ENCODE measurements around the gene SF1.
A peak's percentile ranks its signal among the peaks of the same experiment; 100 is the strongest.

Gene SF1

DNA sequence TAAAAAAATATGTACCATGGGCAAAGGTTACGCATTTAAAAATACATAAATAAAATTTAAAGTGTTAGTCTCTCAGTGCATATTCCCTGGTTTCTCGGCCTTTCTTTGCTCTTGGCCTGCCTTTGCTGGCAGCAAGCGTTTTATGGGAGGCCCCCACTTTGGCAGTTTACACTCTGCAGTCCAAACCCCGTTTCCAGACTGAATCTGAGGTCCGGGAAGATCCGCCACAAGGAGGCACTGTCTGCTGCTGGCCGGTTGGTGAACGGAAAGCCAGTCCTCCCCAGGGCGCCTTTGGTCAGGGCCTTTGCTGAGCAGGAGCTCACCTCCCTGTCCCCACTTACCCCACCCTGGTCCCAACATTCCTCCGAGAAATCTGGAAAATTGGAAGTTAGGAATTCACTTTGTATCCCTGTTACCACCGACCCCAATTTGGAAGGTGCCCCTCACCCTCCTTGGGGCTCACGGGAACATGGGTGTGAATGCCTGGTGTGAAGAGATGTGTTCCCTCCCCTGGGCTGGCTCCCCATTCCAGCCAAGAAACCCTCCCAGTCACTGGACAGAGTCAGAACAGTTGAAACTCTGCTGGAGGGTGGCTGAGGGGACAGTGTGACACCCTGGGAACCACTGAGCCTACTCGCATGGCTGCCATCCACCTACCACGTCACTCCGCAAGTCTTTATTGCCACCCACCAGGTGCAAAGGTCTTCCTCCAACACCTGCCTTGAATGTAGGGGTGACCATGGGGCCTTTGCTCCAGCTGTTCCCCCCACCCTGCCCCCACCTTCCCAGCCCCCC, 9.4 kb upstream of the SF1 start:
- Histone ChIP-seq H3K36me3 (ENCODE audit: control insufficient read depth, insufficient read depth, low read length) (no peaks in the 10 kb centered on the region), H3K27me3 (ENCODE audit: control insufficient read depth, insufficient read depth, low read length) (no peaks in the 10 kb centered on the region), H3K9me3 (ENCODE audit: control insufficient read depth, low read length) (no peaks in the 10 kb centered on the region), H3K9ac (ENCODE audit: low read length) (no peak overlapping the region), H3K4me1 (ENCODE audit: control insufficient read depth, insufficient read depth, low read length) (no peaks in the 10 kb centered on the region), H3K4me3 (ENCODE audit: low read length) (no peak overlapping the region)

- no peak overlapping the region for H3K4me3 ChIP-seq (ENCODE audit: low read length)
- H3K9ac ChIP-seq (ENCODE audit: low read length) = no peak overlapping the region
- no peaks in the 10 kb centered on the region for H3K27me3 ChIP-seq (ENCODE audit: control insufficient read depth, insufficient read depth, low read length)
- no peaks in the 10 kb centered on the region for H3K36me3 ChIP-seq (ENCODE audit: control insufficient read depth, insufficient read depth, low read length)
- H3K9me3 ChIP-seq (ENCODE audit: control insufficient read depth, low read length) = no peaks in the 10 kb centered on the region
- H3K4me1 ChIP-seq (ENCODE audit: control insufficient read depth, insufficient read depth, low read length) = no peaks in the 10 kb centered on the region
These were observed 8.0 kb upstream of the SF1 start for GRCh38 chr11:64786308-64786707.

GRCh38 chr11:64784813-64785581, 6.7 kb upstream of the SF1 start:
- Histone ChIP-seq H3K4me3 (ENCODE audit: low read length) (no peak overlapping the region), H3K27me3 (ENCODE audit: control insufficient read depth, insufficient read depth, low read length) (no peaks in the 10 kb centered on the region), H3K9ac (ENCODE audit: low read length) (no peak overlapping the region), H3K4me1 (ENCODE audit: control insufficient read depth, insufficient read depth, low read length) (no peaks in the 10 kb centered on the region), H3K9me3 (ENCODE audit: control insufficient read depth, low read length) (no peaks in the 10 kb centered on the region), H3K36me3 (ENCODE audit: control insufficient read depth, insufficient read depth, low read length) (no peaks in the 10 kb centered on the region)

DNA sequence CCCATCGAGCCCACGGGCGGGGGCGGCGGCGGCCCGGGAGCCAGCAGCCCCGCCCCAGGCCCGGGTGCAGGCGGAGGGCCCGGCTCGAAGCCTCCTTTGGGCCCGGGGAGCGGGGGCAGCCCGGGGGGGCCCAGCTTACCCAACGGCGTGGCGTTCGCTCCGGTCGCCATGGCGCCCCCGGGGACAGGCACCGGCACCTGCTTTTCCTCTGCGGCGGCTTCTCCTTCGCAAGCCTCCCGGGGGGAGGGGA, 194 bp downstream of the SF1 start:
- Histone ChIP-seq H3K36me3 (ENCODE audit: control insufficient read depth, insufficient read depth, low read length) (peaks cover 9% of the 10 kb centered on the region), H3K9me3 (ENCODE audit: control insufficient read depth, low read length) (no peaks in the 10 kb centered on the region), H3K9ac (ENCODE audit: low read length) (peak overlapping the region; percentile 87), H3K27me3 (ENCODE audit: control insufficient read depth, insufficient read depth, low read length) (no peaks in the 10 kb centered on the region), H3K4me1 (ENCODE audit: control insufficient read depth, insufficient read depth, low read length) (peaks cover 10% of the 10 kb centered on the region), H3K4me3 (ENCODE audit: low read length) (peak overlapping the region; percentile 31)

GRCh38 chr11:64777449-64778222, 706 bp downstream of the SF1 start:
- Histone ChIP-seq H3K4me1 (ENCODE audit: control insufficient read depth, insufficient read depth, low read length) (peaks cover 10% of the 10 kb centered on the region), H3K4me3 (ENCODE audit: low read length) (peak overlapping the region; percentile 69), H3K36me3 (ENCODE audit: control insufficient read depth, insufficient read depth, low read length) (peaks cover 9% of the 10 kb centered on the region), H3K9ac (ENCODE audit: low read length) (peak overlapping the region; percentile 87), H3K27me3 (ENCODE audit: control insufficient read depth, insufficient read depth, low read length) (no peaks in the 10 kb centered on the region), H3K9me3 (ENCODE audit: control insufficient read depth, low read length) (no peaks in the 10 kb centered on the region)

DNA sequence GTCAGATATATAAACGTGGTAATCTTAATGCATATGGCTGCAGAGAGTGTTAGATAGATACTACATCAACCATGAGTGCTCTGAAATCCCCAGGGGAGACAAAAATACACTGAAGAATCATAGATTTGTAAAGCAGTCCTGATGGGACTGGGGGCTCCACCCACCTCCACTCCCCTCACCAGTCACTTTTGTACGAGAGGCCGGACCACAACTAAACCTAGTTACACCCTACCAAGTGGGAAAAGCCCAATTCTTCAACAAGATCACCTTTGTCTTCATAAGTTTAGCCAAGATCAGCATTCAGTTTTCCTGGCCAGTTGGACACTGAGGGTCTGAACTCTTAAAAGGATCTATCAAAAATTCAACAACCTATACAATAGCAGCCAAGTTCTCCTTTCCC, 1.5 kb downstream of the SF1 start:
- peak overlapping the region; percentile 69 for H3K4me3 ChIP-seq (ENCODE audit: low read length)
- H3K36me3 ChIP-seq (ENCODE audit: control insufficient read depth, insufficient read depth, low read length) = peaks cover 9% of the 10 kb centered on the region
- peaks cover 10% of the 10 kb centered on the region for H3K4me1 ChIP-seq (ENCODE audit: control insufficient read depth, insufficient read depth, low read length)
- peak overlapping the region; percentile 72 for H3K9ac ChIP-seq (ENCODE audit: low read length)
- H3K27me3 ChIP-seq (ENCODE audit: control insufficient read depth, insufficient read depth, low read length) = no peaks in the 10 kb centered on the region
- no peaks in the 10 kb centered on the region for H3K9me3 ChIP-seq (ENCODE audit: control insufficient read depth, low read length)

GRCh38 chr11:64776425-64776824, 1.9 kb downstream of the SF1 start:
- H3K4me3 ChIP-seq (ENCODE audit: low read length) = peak overlapping the region; percentile 69
- H3K4me1 ChIP-seq (ENCODE audit: control insufficient read depth, insufficient read depth, low read length) = peaks cover 10% of the 10 kb centered on the region
- peaks cover 9% of the 10 kb centered on the region for H3K36me3 ChIP-seq (ENCODE audit: control insufficient read depth, insufficient read depth, low read length)
- H3K9ac ChIP-seq (ENCODE audit: low read length) = peak overlapping the region; percentile 72
- H3K9me3 ChIP-seq (ENCODE audit: control insufficient read depth, low read length) = no peaks in the 10 kb centered on the region
- H3K27me3 ChIP-seq (ENCODE audit: control insufficient read depth, insufficient read depth, low read length) = no peaks in the 10 kb centered on the region

- Histone ChIP-seq H3K36me3 (ENCODE audit: control insufficient read depth, insufficient read depth, low read length) (peaks cover 27% of the 10 kb centered on the region), H3K27me3 (ENCODE audit: control insufficient read depth, insufficient read depth, low read length) (no peaks in the 10 kb centered on the region), H3K4me3 (ENCODE audit: low read length) (no peak overlapping the region), H3K9me3 (ENCODE audit: control insufficient read depth, low read length) (no peaks in the 10 kb centered on the region), H3K9ac (ENCODE audit: low read length) (no peak overlapping the region), H3K4me1 (ENCODE audit: control insufficient read depth, insufficient read depth, low read length) (peaks cover 10% of the 10 kb centered on the region)
These were observed 4.2 kb downstream of the SF1 start for GRCh38 chr11:64774144-64774543.

DNA sequence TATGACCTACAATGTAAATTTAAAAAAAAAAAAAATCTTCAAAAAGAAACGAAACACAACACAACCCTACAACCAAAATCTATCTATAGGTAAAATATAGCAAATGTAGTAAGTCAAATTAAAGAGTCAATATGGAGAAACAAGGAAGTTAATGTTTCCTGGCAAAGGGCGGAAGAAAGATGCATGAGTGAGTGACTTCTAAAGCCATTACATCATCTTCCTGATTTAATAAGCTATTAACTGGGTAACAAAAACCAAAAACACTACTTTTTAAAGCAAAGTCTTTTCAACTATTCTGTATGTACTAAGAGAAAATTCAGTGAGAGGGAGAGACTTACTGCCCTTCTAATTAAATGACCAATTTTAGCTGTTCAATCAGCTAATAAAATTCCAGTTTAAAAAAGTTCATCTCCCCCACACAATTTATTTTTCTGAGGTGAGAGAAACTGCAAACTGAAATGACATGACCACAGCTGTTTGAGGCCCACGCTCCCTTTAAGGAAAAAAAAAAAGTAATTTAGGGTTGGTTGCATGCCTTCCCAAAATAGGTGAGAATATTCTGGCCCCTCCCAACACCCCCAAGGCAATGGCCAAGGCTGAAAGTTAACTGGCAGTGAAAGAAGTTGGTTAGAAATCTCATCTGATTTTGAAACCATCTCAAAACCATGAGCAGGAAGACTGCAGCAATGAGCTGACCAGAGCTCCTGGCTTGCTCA, 5.9 kb downstream of the SF1 start:
- Histone ChIP-seq H3K27me3 (ENCODE audit: control insufficient read depth, insufficient read depth, low read length) (no peaks in the 10 kb centered on the region), H3K4me1 (ENCODE audit: control insufficient read depth, insufficient read depth, low read length) (peaks cover 10% of the 10 kb centered on the region), H3K9me3 (ENCODE audit: control insufficient read depth, low read length) (no peaks in the 10 kb centered on the region), H3K36me3 (ENCODE audit: control insufficient read depth, insufficient read depth, low read length) (peaks cover 41% of the 10 kb centered on the region), H3K4me3 (ENCODE audit: low read length) (no peak overlapping the region), H3K9ac (ENCODE audit: low read length) (no peak overlapping the region)

DNA sequence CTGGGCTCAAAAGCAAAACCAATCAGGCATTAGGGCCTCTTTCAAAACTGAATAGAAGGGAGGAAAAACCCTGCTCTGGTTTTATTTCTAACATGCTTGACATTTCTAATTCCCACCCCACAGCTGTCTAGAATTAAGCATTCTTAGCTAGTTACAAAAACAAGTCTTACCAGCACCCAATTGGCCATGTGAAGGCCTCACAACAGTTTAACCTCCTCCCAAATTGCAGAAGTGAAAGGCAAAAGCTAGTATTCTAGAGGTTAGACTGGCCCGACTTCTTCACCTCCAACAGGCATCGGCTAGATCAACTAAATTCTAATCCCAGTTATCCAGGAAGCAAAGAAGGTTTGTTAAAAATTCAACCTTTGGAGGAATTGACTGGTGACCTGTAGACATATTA, 6.5 kb downstream of the SF1 start:
- no peak overlapping the region for H3K9ac ChIP-seq (ENCODE audit: low read length)
- H3K9me3 ChIP-seq (ENCODE audit: control insufficient read depth, low read length) = no peaks in the 10 kb centered on the region
- H3K4me3 ChIP-seq (ENCODE audit: low read length) = no peak overlapping the region
- no peaks in the 10 kb centered on the region for H3K27me3 ChIP-seq (ENCODE audit: control insufficient read depth, insufficient read depth, low read length)
- peaks cover 7% of the 10 kb centered on the region for H3K4me1 ChIP-seq (ENCODE audit: control insufficient read depth, insufficient read depth, low read length)
- H3K36me3 ChIP-seq (ENCODE audit: control insufficient read depth, insufficient read depth, low read length) = peaks cover 47% of the 10 kb centered on the region

DNA sequence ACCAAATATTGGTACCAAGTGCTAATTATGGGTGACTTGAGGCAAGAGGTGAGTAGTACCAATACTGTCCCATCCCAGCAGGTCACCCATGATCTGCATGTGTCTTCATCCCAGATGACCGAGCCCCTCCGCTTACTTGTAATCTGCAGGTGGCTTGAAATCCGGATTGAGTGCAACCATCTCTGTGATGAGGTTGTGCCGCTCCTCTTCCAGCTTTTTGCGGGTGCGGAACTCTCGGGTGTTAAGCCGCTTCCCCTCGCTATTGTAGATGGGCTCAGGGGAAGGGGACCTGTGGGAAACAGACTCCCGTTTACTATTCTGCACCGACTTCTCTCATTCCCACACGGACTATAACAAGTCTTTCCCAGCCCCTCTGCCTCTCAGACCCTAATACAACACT, 8.2 kb downstream of the SF1 start:
- Histone ChIP-seq H3K9me3 (ENCODE audit: control insufficient read depth, low read length) (no peaks in the 10 kb centered on the region), H3K27me3 (ENCODE audit: control insufficient read depth, insufficient read depth, low read length) (no peaks in the 10 kb centered on the region), H3K9ac (ENCODE audit: low read length) (no peak overlapping the region), H3K36me3 (ENCODE audit: control insufficient read depth, insufficient read depth, low read length) (peaks cover 44% of the 10 kb centered on the region), H3K4me3 (ENCODE audit: low read length) (no peak overlapping the region), H3K4me1 (ENCODE audit: control insufficient read depth, insufficient read depth, low read length) (no peaks in the 10 kb centered on the region)

Measured in mucosa of stomach (tissue), 1 donor.